Prostate gland (tissue), 2 donors: Measurements from ENCODE around the gene IL3.

Source experiments
- CTCF ChIP-seq, 4 experiments: fragments of 200-600 bp in 2 of 4; fragments of 450-650 bp in 2 of 4; sonication (generic) in 2 of 4; IDR thresholded peaks; 1 replicate in 3 of 4; 2 replicates in 1 of 4; pipeline ENCODE4 v1.5.1; 2016 to 2019; ENCODE audit warnings: antibody characterized with exemption in 4 of 4, mild to moderate bottlenecking in 2 of 4, moderate library complexity in 2 of 4
- POLR2A ChIP-seq: fragments of 450-650 bp; IDR thresholded peaks from one replicate; pipeline ENCODE4 v1.6.1; 2016; ENCODE audit warnings: antibody characterized with exemption, mild to moderate bottlenecking

- no peak for TF ChIP-seq CTCF (IDR thresholded peaks at IDR 0.05)
- no peak for TF ChIP-seq POLR2A
These were observed 7.9 kb upstream of the IL3 start for GRCh38 chr5:132052520-132052919.
